Measurements from ENCODE around the gene PHLPP2.
A peak's percentile ranks its signal among the peaks of the same experiment; 100 is the strongest.

PHLPP2 gene

DNA sequence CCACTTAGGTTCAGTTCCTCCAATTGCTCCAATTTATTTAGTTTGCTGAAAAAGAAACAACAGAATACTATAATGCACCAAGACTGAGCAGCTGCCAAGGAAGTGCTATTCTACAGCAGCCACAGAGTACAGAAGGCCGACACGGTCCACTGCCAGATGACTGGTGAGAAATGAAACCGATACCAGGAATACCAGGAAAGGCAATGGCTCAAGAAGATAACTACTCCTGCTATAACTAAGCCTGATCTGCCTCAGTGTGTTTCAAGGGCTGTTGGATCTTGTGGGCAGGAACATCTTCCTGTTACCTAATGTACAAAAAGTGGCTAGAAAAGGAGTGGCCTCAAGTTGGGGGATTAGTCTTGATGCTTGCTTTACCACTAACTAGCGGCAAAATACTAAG is 65.7 kb downstream of the PHLPP2 start:
- no peaks in the 10 kb centered on the region for H3K9me3 ChIP-seq (ENCODE audit: insufficient read depth, low read depth, low read length)
- no peak overlapping the region for H2AFZ ChIP-seq (ENCODE audit: low read length)
- no peaks in the 10 kb centered on the region for H3K79me2 ChIP-seq (ENCODE audit: insufficient read depth, low read length)
- no peaks in the 10 kb centered on the region for H3K27me3 ChIP-seq (ENCODE audit: insufficient read depth, low read length, poor library complexity, severe bottlenecking)
- H3K4me2 ChIP-seq (ENCODE audit: low read depth, low read length, poor library complexity, severe bottlenecking) = no peak overlapping the region
- H4K20me1 ChIP-seq (ENCODE audit: insufficient read depth, low read length, poor library complexity, severe bottlenecking) = no peaks in the 10 kb centered on the region
- no peaks in the 10 kb centered on the region for H3K9me2 ChIP-seq (replicated peaks; ENCODE audit: low read depth, low read length)
- no peaks in the 10 kb centered on the region for H3F3A ChIP-seq (ENCODE audit: low read depth)
- H3K9ac ChIP-seq (ENCODE audit: low read depth, low read length, poor library complexity, severe bottlenecking) = no peak overlapping the region
- H3K4me3 ChIP-seq (ENCODE audit: low read length, poor library complexity, severe bottlenecking) = no peak overlapping the region
- no peaks in the 10 kb centered on the region for H3K4me1 ChIP-seq (ENCODE audit: insufficient read depth, low read length, poor library complexity, severe bottlenecking)
- no peak for TF ChIP-seq EZH2phosphoT487 (IDR thresholded peaks at IDR 0.05; ENCODE audit: borderline replicate concordance)
- TF ChIP-seq, protein P1, sequence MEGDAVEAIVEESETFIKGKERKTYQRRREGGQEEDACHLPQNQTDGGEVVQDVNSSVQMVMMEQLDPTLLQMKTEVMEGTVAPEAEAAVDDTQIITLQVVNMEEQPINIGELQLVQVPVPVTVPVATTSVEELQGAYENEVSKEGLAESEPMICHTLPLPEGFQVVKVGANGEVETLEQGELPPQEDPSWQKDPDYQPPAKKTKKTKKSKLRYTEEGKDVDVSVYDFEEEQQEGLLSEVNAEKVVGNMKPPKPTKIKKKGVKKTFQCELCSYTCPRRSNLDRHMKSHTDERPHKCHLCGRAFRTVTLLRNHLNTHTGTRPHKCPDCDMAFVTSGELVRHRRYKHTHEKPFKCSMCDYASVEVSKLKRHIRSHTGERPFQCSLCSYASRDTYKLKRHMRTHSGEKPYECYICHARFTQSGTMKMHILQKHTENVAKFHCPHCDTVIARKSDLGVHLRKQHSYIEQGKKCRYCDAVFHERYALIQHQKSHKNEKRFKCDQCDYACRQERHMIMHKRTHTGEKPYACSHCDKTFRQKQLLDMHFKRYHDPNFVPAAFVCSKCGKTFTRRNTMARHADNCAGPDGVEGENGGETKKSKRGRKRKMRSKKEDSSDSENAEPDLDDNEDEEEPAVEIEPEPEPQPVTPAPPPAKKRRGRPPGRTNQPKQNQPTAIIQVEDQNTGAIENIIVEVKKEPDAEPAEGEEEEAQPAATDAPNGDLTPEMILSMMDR (conservative IDR thresholded peaks at IDR 0.05; ENCODE audit: low read length) = no peak
- peaks cover 31% of the 10 kb centered on the region; the same call in 1 of the 2 replicates for H3K36me3 ChIP-seq (ENCODE audit: insufficient read depth, low read length)

DNA sequence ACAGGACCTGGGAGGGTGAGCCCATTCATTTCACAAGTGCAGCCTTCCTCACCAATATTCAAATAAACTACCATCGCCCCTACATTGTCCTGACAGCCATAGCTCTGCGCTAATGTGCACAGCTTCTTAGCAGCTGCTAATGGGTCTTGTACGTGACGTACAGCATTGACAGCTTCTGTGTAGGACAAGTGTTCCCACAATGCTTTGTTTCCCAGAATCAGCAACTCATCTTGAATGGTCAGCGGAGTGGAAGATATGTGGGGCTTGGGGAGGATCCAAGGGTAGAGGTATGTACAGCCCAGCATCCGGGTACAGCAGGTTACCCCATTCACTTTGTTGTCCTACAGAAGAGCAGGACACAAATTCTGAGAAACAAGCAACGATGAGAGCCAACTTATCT is 74.8 kb downstream of the PHLPP2 start:
- Histone ChIP-seq H3K4me2 (ENCODE audit: low read depth, low read length, poor library complexity, severe bottlenecking) (no peak overlapping the region), H3K9me2 (replicated peaks; ENCODE audit: low read depth, low read length) (no peaks in the 10 kb centered on the region), H3K9me3 (ENCODE audit: insufficient read depth, low read depth, low read length) (no peaks in the 10 kb centered on the region), H3K79me2 (ENCODE audit: insufficient read depth, low read length) (no peaks in the 10 kb centered on the region), H4K20me1 (ENCODE audit: insufficient read depth, low read length, poor library complexity, severe bottlenecking) (no peaks in the 10 kb centered on the region), H3K27me3 (ENCODE audit: insufficient read depth, low read length, poor library complexity, severe bottlenecking) (no peaks in the 10 kb centered on the region), H3K9ac (ENCODE audit: low read depth, low read length, poor library complexity, severe bottlenecking) (no peak overlapping the region), H3K4me1 (ENCODE audit: insufficient read depth, low read length, poor library complexity, severe bottlenecking) (no peaks in the 10 kb centered on the region), H3K36me3 (ENCODE audit: insufficient read depth, low read length) (peaks cover 25% of the 10 kb centered on the region; the same call in 1 of the 2 replicates), H3F3A (ENCODE audit: low read depth) (no peaks in the 10 kb centered on the region), H3K4me3 (ENCODE audit: low read length, poor library complexity, severe bottlenecking) (no peak overlapping the region), H2AFZ (ENCODE audit: low read length) (no peak overlapping the region)
- TF ChIP-seq, protein P1 (conservative IDR thresholded peaks at IDR 0.05; ENCODE audit: low read length) = no peak

DNA sequence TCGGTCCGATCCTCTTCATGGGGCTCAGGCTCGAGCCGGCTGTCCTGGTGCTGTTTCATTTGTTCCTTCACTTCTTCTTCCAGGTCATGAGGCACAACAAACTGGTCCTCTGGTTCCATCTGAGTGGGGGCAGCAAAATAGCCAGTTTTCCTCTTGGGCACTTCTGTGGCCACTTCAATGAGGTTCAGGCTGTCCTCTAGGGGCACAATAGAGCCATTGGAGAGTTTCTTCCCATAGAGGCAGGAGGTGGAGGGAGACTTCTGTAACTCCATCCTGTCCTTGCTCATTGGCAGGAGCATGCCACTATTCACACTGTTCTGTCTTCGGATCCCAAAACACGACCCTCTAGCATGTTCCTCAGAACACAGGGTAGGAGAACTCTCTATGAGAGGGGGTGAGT is 75.6 kb downstream of the PHLPP2 start:
- Histone ChIP-seq H3K36me3 (ENCODE audit: insufficient read depth, low read length) (peaks cover 19% of the 10 kb centered on the region; the same call in 1 of the 2 replicates), H3K27me3 (ENCODE audit: insufficient read depth, low read length, poor library complexity, severe bottlenecking) (no peaks in the 10 kb centered on the region), H3K9ac (ENCODE audit: low read depth, low read length, poor library complexity, severe bottlenecking) (no peak overlapping the region), H3K79me2 (ENCODE audit: insufficient read depth, low read length) (no peaks in the 10 kb centered on the region), H3K4me3 (ENCODE audit: low read length, poor library complexity, severe bottlenecking) (no peak overlapping the region), H2AFZ (ENCODE audit: low read length) (no peak overlapping the region), H3F3A (ENCODE audit: low read depth) (no peaks in the 10 kb centered on the region), H3K4me2 (ENCODE audit: low read depth, low read length, poor library complexity, severe bottlenecking) (no peak overlapping the region), H3K9me2 (replicated peaks; ENCODE audit: low read depth, low read length) (no peaks in the 10 kb centered on the region), H3K9me3 (ENCODE audit: insufficient read depth, low read depth, low read length) (no peaks in the 10 kb centered on the region), H4K20me1 (ENCODE audit: insufficient read depth, low read length, poor library complexity, severe bottlenecking) (no peaks in the 10 kb centered on the region), H3K4me1 (ENCODE audit: insufficient read depth, low read length, poor library complexity, severe bottlenecking) (no peaks in the 10 kb centered on the region)
- TF ChIP-seq EZH2phosphoT487 (IDR thresholded peaks at IDR 0.05; ENCODE audit: borderline replicate concordance) = no peak
- TF ChIP-seq, protein P1 (conservative IDR thresholded peaks at IDR 0.05; ENCODE audit: low read length) = peak; percentile 59
